H1 (cell line): ENCODE data around the gene GATB. TPM values are rescaled to one million over a fixed set of nuclear protein-coding genes. Genes with fewer than 3 reads are reported as not detected.

Experiments used
- CTCF ChIA-PET: fragments of 300-600 bp; sonication (Branson Sonifier 250); formaldehyde crosslinking; loops from one replicate; lab custom pipeline; 2021; ENCODE audit not compliant: partially characterized antibody; lab: Charles Lee
- POLR2A ChIA-PET: fragments of 300-600 bp; sonication (Branson Sonifier 250); formaldehyde crosslinking; loops from one replicate; lab custom pipeline; 2021; ENCODE audit warnings: inconsistent platforms; ENCODE audit not compliant: partially characterized antibody; lab: Charles Lee
- DNase-seq, 2 experiments: peaks; one replicate each; pipeline versions ENCODE4 v3.0.0 to v3.0.0-alpha.2; 2010 to 2022; ENCODE audit warnings: low spot score in 2 of 2, low read depth in 1 of 2, mixed read lengths in 1 of 2
- FAIRE-seq: peaks from 2 replicates; lab custom pipeline; 2011; peaks lifted over from hg19 to GRCh38; lab: Jason Lieb, UNC
- H2AFZ ChIP-seq: 2 replicates; pipeline ENCODE4 v1.8.1; 2012; ENCODE audit warnings: low read length, inconsistent platforms
- H2AK5ac ChIP-seq: 2 replicates; pipeline ENCODE4 v1.6.1; 2013; ENCODE audit warnings: low read depth, low read length
- H2BK120ac ChIP-seq: replicated peaks from 2 replicates; pipeline ENCODE3; 2013; ENCODE audit warnings: low read depth, low read length, inconsistent platforms
- H2BK12ac ChIP-seq: 2 replicates; pipeline ENCODE4 v1.6.1; 2013; ENCODE audit warnings: low read depth, low read length
- H2BK15ac ChIP-seq: 2 replicates; pipeline ENCODE4 v1.6.1; 2013; ENCODE audit warnings: low read length
- H2BK20ac ChIP-seq: 2 replicates; pipeline ENCODE4 v1.6.1; 2013; ENCODE audit warnings: low read length
- H2BK5ac ChIP-seq: 2 replicates; pipeline ENCODE4 v1.6.1; 2013; ENCODE audit warnings: low read depth, low read length
- H3K14ac ChIP-seq: 2 replicates; pipeline ENCODE4 v1.6.1; 2013; ENCODE audit warnings: inconsistent platforms; ENCODE audit not compliant: insufficient read length
- H3K18ac ChIP-seq: 2 replicates; pipeline ENCODE4 v1.6.1; 2013; ENCODE audit warnings: low read length; ENCODE audit errors: extremely low read depth
- H3K23ac ChIP-seq: 2 replicates; pipeline ENCODE4 v1.6.1; 2013; ENCODE audit warnings: inconsistent platforms; ENCODE audit not compliant: insufficient read length
- H3K23me2 ChIP-seq: 2 replicates; pipeline ENCODE4 v1.6.1; 2013; ENCODE audit warnings: low read depth, low read length
- H3K27ac ChIP-seq: 2 replicates; pipeline ENCODE4 v1.6.1; 2011; ENCODE audit warnings: low read depth, low read length, inconsistent platforms
- H3K27me3 ChIP-seq, 4 experiments: replicated peaks in 1 of 4; 1 replicate in 1 of 4; 2 replicates in 3 of 4; pipeline versions ENCODE4 v1.6.1 to v1.8.1; 2011 to 2013; ENCODE audit warnings: low read length in 3 of 4, mild to moderate bottlenecking in 3 of 4, inconsistent platforms in 2 of 4, mixed read lengths in 2 of 4, moderate library complexity in 1 of 4; ENCODE audit not compliant: control insufficient read depth in 3 of 4, insufficient read depth in 3 of 4; ENCODE audit errors: extremely low read depth in 1 of 4
- H3K36me3 ChIP-seq, 4 experiments: 2 replicates each; pipeline versions ENCODE4 v1.6.1 to v1.8.1; 2011 to 2013; ENCODE audit warnings: mild to moderate bottlenecking in 4 of 4, low read length in 3 of 4, moderate library complexity in 2 of 4, control low read depth in 1 of 4, inconsistent platforms in 1 of 4; ENCODE audit not compliant: insufficient read depth in 4 of 4, control insufficient read depth in 2 of 4
- H3K4ac ChIP-seq: replicated peaks from 2 replicates; pipeline ENCODE3; 2013; ENCODE audit warnings: low read length, low read depth, mixed read lengths, inconsistent platforms; ENCODE audit not compliant: insufficient read length
- H3K4me1 ChIP-seq, 4 experiments: replicated peaks in 1 of 4; 1 replicate in 1 of 4; 2 replicates in 3 of 4; pipeline versions ENCODE4 v1.6.1 to v1.8.1; 2011 to 2013; ENCODE audit warnings: low read length in 3 of 4, inconsistent platforms in 2 of 4, mixed read lengths in 1 of 4; ENCODE audit not compliant: insufficient read depth in 4 of 4, control insufficient read depth in 3 of 4
- H3K4me2 ChIP-seq, 2 experiments: 2 replicates each; pipeline versions ENCODE4 v1.6.1 to v1.8.1; 2011 to 2013; ENCODE audit warnings: low read depth in 2 of 2, low read length in 2 of 2, control low read depth in 1 of 2, inconsistent platforms in 1 of 2, mild to moderate bottlenecking in 1 of 2; ENCODE audit not compliant: insufficient read depth in 1 of 2
- H3K4me3 ChIP-seq, 4 experiments: fragments of 200-600, 300-600 bp in 1 of 4; sonication (generic), shearing (Covaris generic), sonication (Bioruptor Twin) in 1 of 4; 2 replicates each; pipeline versions ENCODE4 v1.5.1 to v1.8.1; 2011 to 2016; ENCODE audit warnings: low read length in 4 of 4, low read depth in 3 of 4, control low read depth in 2 of 4, inconsistent platforms in 2 of 4, mild to moderate bottlenecking in 2 of 4, mixed read lengths in 1 of 4, moderate library complexity in 1 of 4; ENCODE audit not compliant: insufficient read depth in 2 of 4; ENCODE audit errors: extremely low read depth in 1 of 4
- H3K56ac ChIP-seq: replicated peaks from 2 replicates; pipeline ENCODE3; 2013; ENCODE audit warnings: low read depth, mild to moderate bottlenecking, mixed read lengths, low read length, inconsistent platforms; ENCODE audit not compliant: insufficient read length
- H3K79me1 ChIP-seq: 2 replicates; pipeline ENCODE4 v1.6.1; 2013; ENCODE audit warnings: low read depth, low read length, control low read depth
- H3K79me2 ChIP-seq, 2 experiments: 2 replicates each; pipeline versions ENCODE4 v1.6.1 to v1.8.1; 2012 to 2013; ENCODE audit warnings: low read length in 2 of 2, mild to moderate bottlenecking in 2 of 2, inconsistent platforms in 1 of 2; ENCODE audit not compliant: insufficient read depth in 2 of 2, control insufficient read depth in 1 of 2
- H3K9ac ChIP-seq, 4 experiments: replicated peaks in 1 of 4; 1 replicate in 1 of 4; 2 replicates in 3 of 4; pipeline versions ENCODE4 v1.6.1 to v1.8.1; 2011 to 2013; ENCODE audit warnings: low read depth in 3 of 4, low read length in 3 of 4, control low read depth in 2 of 4, mild to moderate bottlenecking in 2 of 4, moderate library complexity in 2 of 4, inconsistent platforms in 1 of 4; ENCODE audit errors: extremely low read depth in 1 of 4
- H3K9me3 ChIP-seq, 2 experiments: 2 replicates each; pipeline versions ENCODE4 v1.6.1 to v1.8.1; 2012 to 2013; ENCODE audit warnings: mild to moderate bottlenecking in 2 of 2, moderate library complexity in 2 of 2, control low read depth in 1 of 2, inconsistent platforms in 1 of 2, low read depth in 1 of 2, low read length in 1 of 2, mixed read lengths in 1 of 2; ENCODE audit not compliant: insufficient read depth in 2 of 2
- H4K20me1 ChIP-seq, 2 experiments: replicated peaks in 1 of 2; 2 replicates each; pipeline versions ENCODE3 to v1.8.1; 2011 to 2013; ENCODE audit warnings: inconsistent platforms in 2 of 2, low read length in 2 of 2, mild to moderate bottlenecking in 1 of 2; ENCODE audit not compliant: insufficient read depth in 2 of 2, control insufficient read depth in 1 of 2
- H4K5ac ChIP-seq: 2 replicates; pipeline ENCODE4 v1.6.1; 2013; ENCODE audit warnings: low read length, low read depth, mixed read lengths, inconsistent platforms; ENCODE audit not compliant: insufficient read length
- H4K8ac ChIP-seq: 2 replicates; pipeline ENCODE4 v1.8.0; 2013; ENCODE audit warnings: mild to moderate bottlenecking, moderate library complexity, low read length, inconsistent platforms; ENCODE audit not compliant: insufficient read depth; ENCODE audit errors: extremely low read depth
- H4K91ac ChIP-seq: replicated peaks from 2 replicates; pipeline ENCODE3; 2013; ENCODE audit warnings: low read length, mixed read lengths, inconsistent platforms; ENCODE audit not compliant: insufficient read length
- BCL11A ChIP-seq, 2 experiments: IDR thresholded peaks; one replicate each; pipeline ENCODE4 v1.6.1; 2011; ENCODE audit warnings: low read depth in 2 of 2, low read length in 2 of 2, mild to moderate bottlenecking in 2 of 2
- CREB1 ChIP-seq: IDR thresholded peaks from 2 replicates; pipeline ENCODE4 v1.6.1; 2012; ENCODE audit warnings: inconsistent platforms
- POLR2AphosphoS5 ChIP-seq: IDR thresholded peaks from 2 replicates; pipeline ENCODE4 v1.6.1; 2011; ENCODE audit warnings: low read depth, low read length
- TCF12 ChIP-seq: IDR thresholded peaks from 2 replicates; pipeline ENCODE4 v1.6.1; 2011; ENCODE audit warnings: low read depth, mild to moderate bottlenecking, low read length
- YY1 ChIP-seq: IDR thresholded peaks from 2 replicates; pipeline ENCODE4 v1.6.1; 2011; ENCODE audit warnings: low read depth, mild to moderate bottlenecking, low read length
- polyA plus RNA-seq, 7 experiments: library from polyadenylated mRNA; depleted of rRNA in 3 of 7; stranded (reverse) in 5 of 7; unstranded in 2 of 7; fragments of >200 nt in 5 of 7; fragments of 200-250 nt in 2 of 7; gene quantifications; 1 replicate in 5 of 7; 2 replicates in 1 of 7; 4 replicates in 1 of 7; pipeline versions ENCODE4 v1.2.1 to v1.2.3, GENCODE V29; 2011 to 2013; ENCODE audit warnings: missing spikeins in 2 of 7, mixed read lengths in 2 of 7
- total RNA-seq: library from RNA; stranded (reverse); fragmentation: NEBNext Ultra II Directional; extraction: Animal tissue kit (Norgen Biotek cat#: 25700); gene quantifications from 2 replicates; pipeline ENCODE4 v1.2.1, GENCODE V29; 2021

Gene GATB
- total and polyA plus RNA-seq, 2 of the 8 experiments (the other 6 are each of a cell fraction or from before 2014, with no cell fraction given) = 15.3 to 18.0 TPM

DNA sequence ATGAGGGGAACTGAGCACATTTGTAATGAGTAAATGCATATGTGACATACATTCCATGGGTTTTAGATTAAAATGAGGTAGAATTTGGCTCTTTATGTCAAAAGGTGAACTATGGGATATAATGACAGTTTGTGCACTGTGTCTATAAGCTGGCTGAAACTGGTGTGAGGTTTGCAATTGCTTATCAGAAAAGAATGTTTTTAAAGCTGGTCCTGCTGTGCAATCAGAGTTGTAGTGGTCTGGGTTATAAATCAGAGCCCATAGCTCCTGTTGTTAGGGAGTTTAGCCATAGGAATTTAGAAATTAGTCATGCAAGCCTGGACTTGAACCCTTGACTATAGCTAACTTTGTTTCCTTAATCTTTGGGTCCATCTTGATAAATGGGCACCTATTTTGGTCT, 23.1 kb upstream of the GATB start:
- H2BK12ac ChIP-seq = no peak overlapping the region
- no peak overlapping the region for H2AK5ac ChIP-seq
- 0 out of 2 replicates have a peak overlapping the region, but pooled peaks have one; percentile 34 for H2BK20ac ChIP-seq
- no peak overlapping the region for H4K5ac ChIP-seq
- H3K27ac ChIP-seq = no peak overlapping the region
- H3K27me3 ChIP-seq = peaks cover 0 to 3% (median 0%) of the 10 kb centered on the region in 4 experiments; a peak in 1 of 7 replicates
- H2BK120ac ChIP-seq = no peak overlapping the region
- H3K4me1 ChIP-seq = peaks cover 0 to 18% (median 8%) of the 10 kb centered on the region in 4 experiments; a peak in 4 of 7 replicates
- no peak overlapping the region for H3K4me3 ChIP-seq
- no peaks in the 10 kb centered on the region for H3K23me2 ChIP-seq
- no peak overlapping the region for H3K23ac ChIP-seq
- H3K79me2 ChIP-seq = no peaks in the 10 kb centered on the region
- DNase-seq (no peak), FAIRE-seq (no peak)
- no peak overlapping the region for H2AFZ ChIP-seq
- no peak overlapping the region for H3K56ac ChIP-seq
- no peak for TF ChIP-seq YY1
- TF ChIP-seq CREB1 = no peak
- no peak for TF ChIP-seq POLR2AphosphoS5
- TF ChIP-seq TCF12 = no peak
- no peak for TF ChIP-seq BCL11A (IDR thresholded peaks at IDR 0.05; ENCODE audit: low read depth in 2 of 2, low read length in 2 of 2)
- H3K14ac ChIP-seq = no peak overlapping the region
- no peak overlapping the region for H4K91ac ChIP-seq
- no peak overlapping the region for H2BK5ac ChIP-seq
- H4K20me1 ChIP-seq = no peaks in the 10 kb centered on the region
- no peaks in the 10 kb centered on the region; a peak in 1 of 8 replicates for H3K36me3 ChIP-seq
- no peaks in the 10 kb centered on the region for H3K79me1 ChIP-seq
- H3K4ac ChIP-seq = no peak overlapping the region
- H4K8ac ChIP-seq = no peak overlapping the region
- H3K18ac ChIP-seq = no peak overlapping the region
- H3K9me3 ChIP-seq = no peaks in the 10 kb centered on the region; a peak in 1 of 4 replicates
- no peak overlapping the region for H3K9ac ChIP-seq
- no peak overlapping the region for H3K4me2 ChIP-seq
- H2BK15ac ChIP-seq = no peak overlapping the region
- ChIA-PET POLR2A (no interaction called here), CTCF (interaction anchor here (0.8 kb wide), 1 partner anchor 16 kb away, joined by 4 read pairs; no protein-coding TSS in a partner anchor)
